Activated naive CD8-positive, alpha-beta T cell treated with anti-CD3 and anti-CD28 coated beads for 36 hours (primary cell): Measurements from ENCODE around the gene OTOG. TPM values are rescaled to one million over a fixed set of nuclear protein-coding genes. Genes with fewer than 3 reads are reported as not detected.

ENCODE experiments used
- DNase-seq: peaks from one replicate; pipeline ENCODE4 v3.0.0; 2021
- H3K27ac Mint-ChIP-seq: one replicate; pipeline ENCODE4 v1.8.0; 2022; ENCODE audit warnings: mild to moderate bottlenecking, moderate library complexity, mixed read lengths
- H3K27me3 Mint-ChIP-seq: one replicate; pipeline ENCODE4 v1.8.0; 2022; ENCODE audit warnings: mild to moderate bottlenecking, mixed read lengths
- H3K36me3 Mint-ChIP-seq: one replicate; pipeline ENCODE4 v1.8.0; 2021; ENCODE audit warnings: mild to moderate bottlenecking, mixed read lengths
- H3K4me1 Mint-ChIP-seq: one replicate; pipeline ENCODE4 v1.8.0; 2021; ENCODE audit warnings: mixed read lengths
- H3K4me3 Mint-ChIP-seq: one replicate; pipeline ENCODE4 v1.8.0; 2022; ENCODE audit warnings: mild to moderate bottlenecking, moderate library complexity, mixed read lengths
- H3K9me3 Mint-ChIP-seq: one replicate; pipeline ENCODE4 v1.8.0; 2022; ENCODE audit warnings: mixed read lengths
- total RNA-seq, 2 experiments: library from RNA; stranded (reverse); gene quantifications; one replicate each; pipeline ENCODE4 v1.2.3, GENCODE V29; 2021

OTOG gene
- total RNA-seq, 2 experiments from 2014 or later: not detected

GRCh38 chr11:17528181-17528691, 18.8 kb upstream of the OTOG start:
- DNase-seq: peak; percentile 45
- Mint-ChIP-seq H3K9me3 (no peaks in the 10 kb centered on the region), H3K27me3 (peaks cover 7% of the 10 kb centered on the region), H3K27ac (no peak overlapping the region), H3K36me3 (no peaks in the 10 kb centered on the region), H3K4me1 (no peaks in the 10 kb centered on the region), H3K4me3 (no peak overlapping the region)

DNA sequence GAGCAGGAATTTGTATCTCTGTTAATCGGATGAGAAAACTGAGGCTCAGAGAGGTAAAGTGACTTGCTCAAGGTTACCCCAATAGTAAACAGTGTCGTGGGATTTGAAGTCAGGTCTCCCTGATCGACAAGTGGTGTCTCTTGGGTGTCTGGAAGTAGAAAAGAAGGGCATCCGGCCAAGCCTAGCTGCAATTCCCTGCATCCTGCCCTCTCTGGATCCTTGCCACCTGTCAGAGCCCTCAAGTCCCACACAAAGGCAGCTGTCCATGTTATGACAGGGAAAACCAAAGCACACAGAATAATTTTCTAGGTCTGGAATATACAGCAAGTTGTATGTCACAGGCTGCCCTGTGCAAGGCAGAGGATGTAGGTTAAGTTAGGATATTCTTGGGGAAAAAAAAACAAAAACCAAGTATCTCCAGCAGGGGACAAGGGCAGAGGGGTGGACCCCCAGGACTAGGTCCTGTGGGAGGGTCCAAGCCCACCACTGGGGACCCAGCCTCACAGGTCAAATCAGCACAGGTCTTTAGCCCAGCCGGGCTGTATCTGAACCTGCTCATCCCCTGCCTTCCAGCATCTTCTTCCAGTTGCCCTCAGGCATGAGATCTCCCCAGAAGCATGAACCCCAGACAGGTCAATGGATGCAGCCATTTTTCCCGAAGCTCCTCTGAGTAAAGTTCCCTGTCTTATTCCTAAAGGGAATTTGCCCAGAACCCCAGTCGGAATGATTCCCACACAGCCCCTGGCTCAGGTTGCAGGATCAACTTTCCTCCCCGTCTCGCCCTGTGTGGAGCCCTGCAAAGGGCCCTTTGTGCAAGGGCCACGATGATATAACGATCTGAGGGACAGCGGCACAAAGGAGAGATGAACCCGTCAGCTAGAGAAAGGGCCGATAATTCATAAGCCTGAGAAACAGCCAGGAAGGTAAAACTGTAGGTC, 17.9 kb upstream of the OTOG start:
- peaks cover 7% of the 10 kb centered on the region for H3K27me3 Mint-ChIP-seq
- DNase-seq: no peak
- no peaks in the 10 kb centered on the region for H3K36me3 Mint-ChIP-seq
- no peak overlapping the region for H3K4me3 Mint-ChIP-seq
- H3K27ac Mint-ChIP-seq: no peak overlapping the region
- no peaks in the 10 kb centered on the region for H3K4me1 Mint-ChIP-seq
- H3K9me3 Mint-ChIP-seq: no peaks in the 10 kb centered on the region

DNA sequence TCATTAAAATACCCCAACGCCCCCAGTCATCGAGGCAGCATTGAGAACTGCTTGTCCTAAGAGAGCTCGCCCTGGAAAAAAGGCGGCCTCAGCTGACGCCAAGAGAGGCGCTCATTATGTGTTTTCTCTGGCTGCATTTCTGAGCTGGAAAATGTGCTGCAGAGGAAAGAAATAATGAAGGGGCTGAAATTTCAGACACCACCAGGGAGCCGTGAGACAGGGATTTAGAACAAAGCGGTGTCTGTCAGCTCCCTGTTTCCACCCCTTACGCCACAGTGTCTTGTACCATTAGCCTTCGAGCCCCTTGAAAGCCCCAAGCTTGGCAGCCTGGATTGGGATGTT, 17.2 kb upstream of the OTOG start:
- DNase-seq: no peak
- no peaks in the 10 kb centered on the region for H3K36me3 Mint-ChIP-seq
- H3K9me3 Mint-ChIP-seq: no peaks in the 10 kb centered on the region
- no peak overlapping the region for H3K27ac Mint-ChIP-seq
- no peak overlapping the region for H3K4me3 Mint-ChIP-seq
- no peaks in the 10 kb centered on the region for H3K4me1 Mint-ChIP-seq
- H3K27me3 Mint-ChIP-seq: peaks cover 7% of the 10 kb centered on the region

- Mint-ChIP-seq H3K4me1 (no peaks in the 10 kb centered on the region), H3K9me3 (no peaks in the 10 kb centered on the region), H3K4me3 (no peak overlapping the region), H3K27me3 (peaks cover 6% of the 10 kb centered on the region), H3K27ac (no peak overlapping the region), H3K36me3 (no peaks in the 10 kb centered on the region)
- DNase-seq: no peak
These were observed 15.9 kb upstream of the OTOG start for GRCh38 chr11:17531071-17531600.

GRCh38 chr11:17531636-17532113, 15.4 kb upstream of the OTOG start:
- H3K27me3 Mint-ChIP-seq: peaks cover 5% of the 10 kb centered on the region
- H3K27ac Mint-ChIP-seq: no peak overlapping the region
- DNase-seq: no peak
- no peaks in the 10 kb centered on the region for H3K36me3 Mint-ChIP-seq
- no peak overlapping the region for H3K4me3 Mint-ChIP-seq
- no peaks in the 10 kb centered on the region for H3K9me3 Mint-ChIP-seq
- H3K4me1 Mint-ChIP-seq: no peaks in the 10 kb centered on the region

GRCh38 chr11:17532784-17533183, 14.3 kb upstream of the OTOG start:
- DNase-seq: no peak
- Mint-ChIP-seq H3K27ac (no peak overlapping the region), H3K27me3 (peaks cover 5% of the 10 kb centered on the region), H3K9me3 (no peaks in the 10 kb centered on the region), H3K36me3 (no peaks in the 10 kb centered on the region), H3K4me1 (no peaks in the 10 kb centered on the region), H3K4me3 (no peak overlapping the region)

- no peaks in the 10 kb centered on the region for H3K36me3 Mint-ChIP-seq
- H3K27ac Mint-ChIP-seq: no peak overlapping the region
- H3K4me1 Mint-ChIP-seq: no peaks in the 10 kb centered on the region
- H3K27me3 Mint-ChIP-seq: peaks cover 5% of the 10 kb centered on the region
- no peak overlapping the region for H3K4me3 Mint-ChIP-seq
- DNase-seq: no peak
- no peaks in the 10 kb centered on the region for H3K9me3 Mint-ChIP-seq
These were observed 13.7 kb upstream of the OTOG start for GRCh38 chr11:17533341-17533740.

DNA sequence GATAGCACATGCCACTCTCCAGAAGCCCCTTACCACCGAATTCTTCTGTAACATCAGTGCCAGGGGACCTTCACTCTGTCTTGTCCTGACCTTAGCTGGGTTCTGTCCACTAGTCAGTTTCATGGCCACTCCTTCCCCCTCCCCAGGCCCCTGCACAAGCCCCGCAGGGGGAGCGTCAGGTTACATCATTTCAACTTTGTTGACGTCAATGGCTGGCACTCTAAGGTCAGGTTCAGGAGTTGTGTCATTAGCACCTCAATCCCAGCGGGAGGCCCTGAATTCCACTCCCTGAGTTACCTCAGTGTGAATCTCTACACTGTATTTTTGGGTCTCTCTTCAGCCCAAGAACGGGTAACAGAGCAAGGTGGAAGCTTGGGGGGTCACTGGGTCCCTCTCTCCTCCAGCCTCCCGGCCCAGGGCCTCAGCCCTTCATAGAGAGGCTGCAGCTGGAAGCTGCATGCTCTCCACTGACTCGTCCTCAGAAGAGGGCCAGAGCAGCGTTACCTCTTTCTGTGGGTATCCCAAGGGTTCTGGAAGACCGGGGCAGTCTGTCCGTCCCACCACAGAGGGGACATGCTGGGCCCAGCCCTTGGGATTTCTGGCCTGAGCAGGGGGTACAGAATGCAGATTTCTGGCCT, 13.2 kb upstream of the OTOG start:
- peaks cover 5% of the 10 kb centered on the region for H3K27me3 Mint-ChIP-seq

DNA sequence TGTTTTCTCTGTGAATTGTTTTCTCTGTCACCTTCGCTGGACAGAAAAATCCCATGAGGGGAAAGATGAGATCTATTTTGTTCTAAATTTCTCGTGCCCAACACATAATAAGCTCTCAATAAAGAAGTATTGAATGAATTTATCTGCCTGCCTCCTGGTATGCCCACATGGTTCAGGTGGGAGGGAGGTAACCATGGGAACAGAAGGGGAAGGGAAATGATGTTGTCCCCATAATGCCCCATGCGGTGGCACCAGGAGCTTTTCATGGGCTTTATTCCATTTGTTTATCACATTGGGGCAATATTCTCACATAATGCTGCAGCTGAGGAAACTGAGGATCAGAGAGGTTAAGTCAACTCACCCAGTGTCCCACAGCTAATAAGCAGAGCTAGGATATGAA, 11.6 kb upstream of the OTOG start:
- no peak overlapping the region for H3K27ac Mint-ChIP-seq
- H3K4me1 Mint-ChIP-seq: no peaks in the 10 kb centered on the region
- H3K27me3 Mint-ChIP-seq: no peaks in the 10 kb centered on the region
- H3K9me3 Mint-ChIP-seq: no peaks in the 10 kb centered on the region
- no peaks in the 10 kb centered on the region for H3K36me3 Mint-ChIP-seq
- no peak for DNase-seq
- H3K4me3 Mint-ChIP-seq: no peak overlapping the region

More for the DNA sequence above, 13.2 kb upstream of the OTOG start:
- H3K4me3 Mint-ChIP-seq: no peak overlapping the region
- no peaks in the 10 kb centered on the region for H3K9me3 Mint-ChIP-seq
- H3K4me1 Mint-ChIP-seq: no peaks in the 10 kb centered on the region
- H3K27ac Mint-ChIP-seq: no peak overlapping the region
- DNase-seq: no peak
- no peaks in the 10 kb centered on the region for H3K36me3 Mint-ChIP-seq

DNA sequence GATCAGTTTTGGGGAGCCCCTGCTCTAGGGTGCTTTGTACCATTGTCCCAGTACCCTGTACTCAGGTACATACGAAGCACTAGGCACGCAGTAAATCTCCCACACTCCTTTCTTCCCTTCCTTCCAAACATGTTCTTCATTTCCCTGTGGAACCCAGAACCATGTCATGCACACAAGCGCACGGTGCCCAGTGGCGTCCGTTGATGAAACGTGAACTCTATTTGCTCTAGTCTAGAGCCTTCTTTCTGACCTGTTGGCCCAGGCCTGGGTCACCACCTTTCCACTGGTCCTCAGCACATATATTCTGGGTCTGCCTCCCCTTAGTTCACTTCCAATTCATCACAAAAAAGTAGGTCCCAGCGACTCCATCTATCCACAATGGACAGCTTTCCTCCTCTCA, 9.8 kb upstream of the OTOG start:
- H3K4me1 Mint-ChIP-seq: no peaks in the 10 kb centered on the region
- no peaks in the 10 kb centered on the region for H3K27me3 Mint-ChIP-seq
- H3K9me3 Mint-ChIP-seq: no peaks in the 10 kb centered on the region
- H3K4me3 Mint-ChIP-seq: no peak overlapping the region
- no peak for DNase-seq
- H3K27ac Mint-ChIP-seq: no peak overlapping the region
- no peaks in the 10 kb centered on the region for H3K36me3 Mint-ChIP-seq

GRCh38 chr11:17538054-17538453, 9.0 kb upstream of the OTOG start:
- no peak for DNase-seq
- Mint-ChIP-seq H3K27me3 (no peaks in the 10 kb centered on the region), H3K4me1 (no peaks in the 10 kb centered on the region), H3K4me3 (no peak overlapping the region), H3K27ac (no peak overlapping the region), H3K9me3 (no peaks in the 10 kb centered on the region), H3K36me3 (no peaks in the 10 kb centered on the region)

DNA sequence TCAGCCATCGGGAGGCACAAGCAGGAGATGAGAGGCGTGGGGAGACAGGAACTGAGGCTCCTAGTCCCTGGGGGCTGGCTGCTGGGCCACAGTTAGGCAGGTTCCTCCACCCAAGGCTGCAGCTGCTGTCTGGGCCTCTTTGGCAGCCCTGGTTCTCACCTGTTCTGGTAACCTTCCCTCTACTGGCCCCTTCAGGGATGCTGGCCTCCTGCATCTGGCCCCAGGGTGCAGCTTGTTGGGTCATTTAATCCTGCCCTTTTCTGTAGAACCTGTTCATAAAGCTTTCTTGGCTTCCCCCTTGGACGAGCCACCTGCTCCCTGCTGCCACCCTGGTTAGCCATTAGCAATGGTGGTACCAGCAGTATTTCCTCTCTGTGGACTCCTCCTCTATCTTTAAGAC, 8.3 kb upstream of the OTOG start:
- Mint-ChIP-seq H3K36me3 (no peaks in the 10 kb centered on the region), H3K27ac (no peak overlapping the region), H3K9me3 (no peaks in the 10 kb centered on the region), H3K4me1 (peaks cover 2% of the 10 kb centered on the region), H3K27me3 (peaks cover 4% of the 10 kb centered on the region), H3K4me3 (no peak overlapping the region)
- DNase-seq: no peak

- Mint-ChIP-seq H3K4me3 (no peak overlapping the region), H3K27ac (no peak overlapping the region), H3K27me3 (peaks cover 22% of the 10 kb centered on the region), H3K4me1 (peaks cover 2% of the 10 kb centered on the region), H3K36me3 (no peaks in the 10 kb centered on the region), H3K9me3 (no peaks in the 10 kb centered on the region)
- DNase-seq: no peak
These were observed 6.3 kb upstream of the OTOG start for GRCh38 chr11:17540807-17541206.

DNA sequence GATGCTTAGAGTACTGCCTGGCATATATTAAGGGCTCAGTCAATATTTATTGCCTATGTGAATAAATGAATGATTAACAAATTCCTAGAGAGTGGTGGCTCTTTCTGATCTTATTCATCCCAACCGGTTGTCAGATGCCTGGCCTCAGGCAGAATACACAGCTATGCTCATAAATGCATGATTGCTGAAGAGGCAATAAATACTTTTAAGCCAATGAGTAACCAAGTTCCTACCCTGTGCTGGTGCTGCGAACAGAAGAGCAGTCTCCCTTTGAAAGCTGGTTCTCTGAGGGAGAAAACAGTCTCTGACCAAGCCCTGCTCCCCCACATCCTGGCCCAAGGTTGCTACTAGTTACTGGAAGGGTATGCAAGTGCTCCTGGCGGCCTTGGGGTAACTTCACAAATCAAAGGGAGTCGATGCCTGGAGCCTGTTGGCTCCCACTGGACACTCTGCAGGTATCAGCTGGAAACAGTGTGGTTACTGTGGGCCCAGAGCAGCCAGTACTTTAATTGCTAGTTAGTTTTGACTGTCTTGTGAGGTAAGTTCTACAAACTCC, 5.7 kb upstream of the OTOG start:
- Mint-ChIP-seq H3K36me3 (no peaks in the 10 kb centered on the region), H3K4me3 (no peak overlapping the region), H3K27me3 (peaks cover 27% of the 10 kb centered on the region), H3K27ac (no peak overlapping the region), H3K9me3 (no peaks in the 10 kb centered on the region), H3K4me1 (peaks cover 2% of the 10 kb centered on the region)
- DNase-seq: no peak

DNA sequence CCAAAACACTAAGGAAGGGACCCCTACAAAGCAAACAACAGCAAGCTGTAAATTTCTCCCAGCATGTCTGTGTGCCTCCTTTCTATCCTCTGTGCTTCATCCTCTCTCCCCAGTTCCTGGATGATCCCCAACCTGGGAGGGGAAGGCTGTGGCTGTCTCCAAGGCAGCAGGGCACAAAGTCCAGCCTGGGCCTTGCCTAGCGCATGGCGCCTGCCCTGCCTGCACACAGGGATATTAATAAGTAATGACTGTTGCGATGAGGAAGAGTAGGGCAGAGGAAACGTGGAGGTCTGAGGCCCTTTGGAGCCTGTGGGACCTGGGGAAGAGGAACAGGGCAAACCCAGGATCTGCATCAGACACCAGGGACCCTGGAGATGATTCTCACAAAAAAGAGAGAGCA, 4.8 kb upstream of the OTOG start:
- no peaks in the 10 kb centered on the region for H3K9me3 Mint-ChIP-seq
- H3K4me3 Mint-ChIP-seq: no peak overlapping the region
- peaks cover 33% of the 10 kb centered on the region for H3K27me3 Mint-ChIP-seq
- DNase-seq: no peak
- H3K27ac Mint-ChIP-seq: no peak overlapping the region
- peaks cover 2% of the 10 kb centered on the region for H3K4me1 Mint-ChIP-seq
- no peaks in the 10 kb centered on the region for H3K36me3 Mint-ChIP-seq
